SK-N-SH treated with all-trans-retinoic acid at 6 μM for 48 hours (cell line): ENCODE measurements around the gene LGR5.

Source experiments
- CSDC2 ChIP-seq: fragments of 250-450 bp; sonication (Bioruptor Pico); IDR thresholded peaks from 2 replicates; pipeline ENCODE4 v1.5.0; 2020; ENCODE audit warnings: mild to moderate bottlenecking, moderate library complexity
- GLIS3 ChIP-seq: fragments of 250-450 bp; sonication (Bioruptor Pico); IDR thresholded peaks from 2 replicates; pipeline ENCODE4 v1.5.0; 2020; ENCODE audit warnings: mild to moderate bottlenecking, moderate library complexity
- OSR1 ChIP-seq: fragments of 250-450 bp; sonication (Bioruptor Pico); IDR thresholded peaks from 2 replicates; pipeline ENCODE4 v1.8.0; 2022; ENCODE audit warnings: moderate library complexity, mild to moderate bottlenecking, inconsistent platforms
- RARB ChIP-seq: fragments of 250-450 bp; sonication (Bioruptor Pico); IDR thresholded peaks from 2 replicates; pipeline ENCODE4 v1.8.0; 2021; ENCODE audit warnings: mild to moderate bottlenecking, moderate library complexity
- TF ChIP-seq, protein P1 (sequence below): fragments of 250-450 bp; sonication (Bioruptor Pico); IDR thresholded peaks from 2 replicates; pipeline ENCODE4 v1.8.0; 2020; ENCODE audit warnings: mild to moderate bottlenecking, moderate library complexity, borderline replicate concordance
- TF ChIP-seq, protein P2 (sequence below): fragments of 250-450 bp; sonication (Bioruptor Pico); IDR thresholded peaks from 2 replicates; pipeline ENCODE4 v1.5.1; 2020; ENCODE audit warnings: low read depth, mild to moderate bottlenecking, moderate library complexity

DNA sequence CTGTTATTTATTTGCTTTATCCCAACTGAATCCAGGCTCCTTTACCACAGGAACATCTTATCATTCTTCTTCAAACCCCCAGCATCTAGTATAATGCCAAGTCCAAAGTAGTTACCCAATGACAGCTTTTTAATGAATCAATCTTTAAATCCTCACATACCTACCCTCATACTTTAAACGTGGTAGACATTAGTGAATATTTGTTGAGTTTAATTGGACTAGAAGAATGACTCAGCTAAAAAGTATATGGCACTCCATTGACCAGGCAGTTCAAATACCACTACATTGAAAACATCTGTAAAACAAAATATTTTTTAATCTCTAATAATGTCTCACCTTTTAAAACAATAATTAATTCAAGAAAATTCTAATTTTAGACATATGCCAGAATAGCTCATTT is 125.9 kb downstream of the LGR5 start:
- TF ChIP-seq, protein P1, sequence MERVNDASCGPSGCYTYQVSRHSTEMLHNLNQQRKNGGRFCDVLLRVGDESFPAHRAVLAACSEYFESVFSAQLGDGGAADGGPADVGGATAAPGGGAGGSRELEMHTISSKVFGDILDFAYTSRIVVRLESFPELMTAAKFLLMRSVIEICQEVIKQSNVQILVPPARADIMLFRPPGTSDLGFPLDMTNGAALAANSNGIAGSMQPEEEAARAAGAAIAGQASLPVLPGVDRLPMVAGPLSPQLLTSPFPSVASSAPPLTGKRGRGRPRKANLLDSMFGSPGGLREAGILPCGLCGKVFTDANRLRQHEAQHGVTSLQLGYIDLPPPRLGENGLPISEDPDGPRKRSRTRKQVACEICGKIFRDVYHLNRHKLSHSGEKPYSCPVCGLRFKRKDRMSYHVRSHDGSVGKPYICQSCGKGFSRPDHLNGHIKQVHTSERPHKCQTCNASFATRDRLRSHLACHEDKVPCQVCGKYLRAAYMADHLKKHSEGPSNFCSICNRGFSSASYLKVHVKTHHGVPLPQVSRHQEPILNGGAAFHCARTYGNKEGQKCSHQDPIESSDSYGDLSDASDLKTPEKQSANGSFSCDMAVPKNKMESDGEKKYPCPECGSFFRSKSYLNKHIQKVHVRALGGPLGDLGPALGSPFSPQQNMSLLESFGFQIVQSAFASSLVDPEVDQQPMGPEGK (CRISPR knock-in tag) = no peak
- TF ChIP-seq RARB (CRISPR knock-in tag) (no peak), CSDC2 (CRISPR knock-in tag) (no peak), GLIS3 (CRISPR knock-in tag) (no peak), OSR1 (no peak)
- TF ChIP-seq, protein P2, sequence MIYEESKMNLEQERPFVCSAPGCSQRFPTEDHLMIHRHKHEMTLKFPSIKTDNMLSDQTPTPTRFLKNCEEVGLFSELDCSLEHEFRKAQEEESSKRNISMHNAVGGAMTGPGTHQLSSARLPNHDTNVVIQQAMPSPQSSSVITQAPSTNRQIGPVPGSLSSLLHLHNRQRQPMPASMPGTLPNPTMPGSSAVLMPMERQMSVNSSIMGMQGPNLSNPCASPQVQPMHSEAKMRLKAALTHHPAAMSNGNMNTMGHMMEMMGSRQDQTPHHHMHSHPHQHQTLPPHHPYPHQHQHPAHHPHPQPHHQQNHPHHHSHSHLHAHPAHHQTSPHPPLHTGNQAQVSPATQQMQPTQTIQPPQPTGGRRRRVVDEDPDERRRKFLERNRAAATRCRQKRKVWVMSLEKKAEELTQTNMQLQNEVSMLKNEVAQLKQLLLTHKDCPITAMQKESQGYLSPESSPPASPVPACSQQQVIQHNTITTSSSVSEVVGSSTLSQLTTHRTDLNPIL (CRISPR knock-in tag) = no peak
